ENCODE results near the gene UNC13C.
"Not testable (repeated sequence)": the region's sequence is repeated elsewhere in the genome, so short reads cannot be mapped to it uniquely, and the experiment has no call there.

Gene UNC13C

GRCh38 chr15:54312528-54312927, 334.3 kb downstream of the UNC13C start:
- DNase-seq = no peak

- no peak for DNase-seq
These were observed 343.2 kb downstream of the UNC13C start for GRCh38 chr15:54321426-54321825.

- no peak for DNase-seq
These were observed 344.1 kb downstream of the UNC13C start for GRCh38 chr15:54322341-54322740.

- DNase-seq = no peak
These were observed 367.1 kb downstream of the UNC13C start for GRCh38 chr15:54345301-54345700.

- DNase-seq = no peak
These were observed 367.6 kb downstream of the UNC13C start for GRCh38 chr15:54345827-54346226.

- DNase-seq = no peak
These were observed 369.0 kb downstream of the UNC13C start for GRCh38 chr15:54347082-54347827.

- DNase-seq = no peak
These were observed 375.5 kb downstream of the UNC13C start for GRCh38 chr15:54353726-54354125.

GRCh38 chr15:54354341-54354740, 376.1 kb downstream of the UNC13C start:
- no peak for DNase-seq

GRCh38 chr15:54364961-54365360, 386.7 kb downstream of the UNC13C start:
- DNase-seq = no peak

- no peak for DNase-seq
These were observed 395.1 kb downstream of the UNC13C start for GRCh38 chr15:54373332-54373731.

- DNase-seq = no peak
These were observed 396.1 kb downstream of the UNC13C start for GRCh38 chr15:54374184-54374952.

GRCh38 chr15:54387799-54388198, 409.6 kb downstream of the UNC13C start:
- no peak for DNase-seq

GRCh38 chr15:54388746-54389145, 410.5 kb downstream of the UNC13C start:
- DNase-seq = no peak

GRCh38 chr15:54410481-54410880, 432.2 kb downstream of the UNC13C start:
- DNase-seq = no peak

GRCh38 chr15:54424171-54424570, 445.9 kb downstream of the UNC13C start:
- DNase-seq = no peak

GRCh38 chr15:54428596-54428995, 450.4 kb downstream of the UNC13C start:
- DNase-seq = no peak

- not testable (repeated sequence) for DNase-seq
These were observed 472.0 kb downstream of the UNC13C start for GRCh38 chr15:54450288-54450687.

GRCh38 chr15:54456413-54456812, 478.2 kb downstream of the UNC13C start:
- no peak for DNase-seq

- DNase-seq = no peak
These were observed 484.3 kb downstream of the UNC13C start for GRCh38 chr15:54462511-54462913.

GRCh38 chr15:54481819-54482218, 503.6 kb downstream of the UNC13C start:
- DNase-seq = no peak

GRCh38 chr15:54482251-54482650, 504.0 kb downstream of the UNC13C start:
- no peak for DNase-seq

GRCh38 chr15:54500330-54500729, 522.1 kb downstream of the UNC13C start:
- no peak for DNase-seq

GRCh38 chr15:54502416-54503075, 524.3 kb downstream of the UNC13C start:
- DNase-seq = no peak

- no peak for DNase-seq
These were observed 526.5 kb downstream of the UNC13C start for GRCh38 chr15:54504695-54505094.

Data from bone marrow (tissue), 2 donors.